HG02678 (cell line): Measurements from ENCODE around the gene PDRG1.
"Not testable (repeated sequence)": the region's sequence is repeated elsewhere in the genome, so short reads cannot be mapped to it uniquely, and the experiment has no call there.

Experiments
- ATAC-seq: cut with Tn5 transposase; IDR thresholded peaks from one replicate; pipeline ENCODE4 v1.9.1; 2021; ENCODE audit warnings: mild to moderate bottlenecking, moderate library complexity; ENCODE audit not compliant: unreplicated experiment

The PDRG1 gene

GRCh38 chr20:31929631-31930030, 22.2 kb downstream of the PDRG1 start:
- ATAC-seq, result not testable (repeated sequence)

DNA sequence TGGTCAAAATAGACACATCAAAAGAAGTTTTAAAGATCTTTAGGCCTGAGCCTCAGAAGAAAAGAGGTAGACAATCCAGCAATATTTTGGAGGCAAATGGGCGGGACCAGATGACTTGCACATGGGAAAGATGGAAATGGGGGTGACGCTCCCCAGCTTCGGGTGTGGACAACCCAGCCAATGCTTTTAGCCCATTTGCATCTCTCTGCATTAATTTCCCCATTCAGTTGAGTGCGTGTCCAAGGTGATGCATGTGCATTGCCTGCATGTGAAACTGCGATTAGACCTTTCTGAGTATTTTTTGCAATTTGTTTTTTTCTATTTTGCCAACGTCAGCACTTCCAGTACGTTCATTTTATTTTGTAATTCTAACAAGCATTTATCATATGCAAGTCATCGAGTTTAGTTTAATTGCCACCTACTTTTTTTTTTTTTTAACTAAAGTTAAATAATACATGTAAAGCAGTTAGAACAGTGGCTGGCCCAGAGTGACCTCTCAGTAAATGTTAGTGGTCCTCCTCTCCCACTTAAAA, 24.2 kb downstream of the PDRG1 start:
- ATAC-seq, result no peak

- no peak for ATAC-seq
Observed at GRCh38 chr20:31926493-31926892, 25.4 kb downstream of the PDRG1 start.

GRCh38 chr20:31925631-31926030, 26.2 kb downstream of the PDRG1 start:
- ATAC-seq, result no peak

DNA sequence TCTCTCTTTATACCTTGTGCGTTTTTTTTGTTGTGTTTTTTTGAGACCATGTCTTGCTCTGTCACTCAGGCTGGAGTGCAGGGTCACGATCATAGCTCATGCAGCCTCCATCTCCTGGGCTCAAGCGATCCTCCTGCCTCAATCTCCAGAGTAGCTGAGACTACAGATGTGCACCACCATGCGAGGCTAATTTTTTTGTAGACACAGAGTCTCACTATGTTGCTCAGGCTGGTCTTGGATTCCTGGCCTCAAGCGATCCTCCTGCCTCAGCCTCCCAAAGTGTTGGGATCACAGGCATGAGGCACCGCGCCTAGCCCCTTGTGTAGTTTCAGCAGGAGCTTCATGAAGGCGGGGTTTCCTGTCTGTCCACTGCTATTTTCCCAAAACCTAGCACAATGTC, 27.3 kb downstream of the PDRG1 start:
- ATAC-seq, result no peak

DNA sequence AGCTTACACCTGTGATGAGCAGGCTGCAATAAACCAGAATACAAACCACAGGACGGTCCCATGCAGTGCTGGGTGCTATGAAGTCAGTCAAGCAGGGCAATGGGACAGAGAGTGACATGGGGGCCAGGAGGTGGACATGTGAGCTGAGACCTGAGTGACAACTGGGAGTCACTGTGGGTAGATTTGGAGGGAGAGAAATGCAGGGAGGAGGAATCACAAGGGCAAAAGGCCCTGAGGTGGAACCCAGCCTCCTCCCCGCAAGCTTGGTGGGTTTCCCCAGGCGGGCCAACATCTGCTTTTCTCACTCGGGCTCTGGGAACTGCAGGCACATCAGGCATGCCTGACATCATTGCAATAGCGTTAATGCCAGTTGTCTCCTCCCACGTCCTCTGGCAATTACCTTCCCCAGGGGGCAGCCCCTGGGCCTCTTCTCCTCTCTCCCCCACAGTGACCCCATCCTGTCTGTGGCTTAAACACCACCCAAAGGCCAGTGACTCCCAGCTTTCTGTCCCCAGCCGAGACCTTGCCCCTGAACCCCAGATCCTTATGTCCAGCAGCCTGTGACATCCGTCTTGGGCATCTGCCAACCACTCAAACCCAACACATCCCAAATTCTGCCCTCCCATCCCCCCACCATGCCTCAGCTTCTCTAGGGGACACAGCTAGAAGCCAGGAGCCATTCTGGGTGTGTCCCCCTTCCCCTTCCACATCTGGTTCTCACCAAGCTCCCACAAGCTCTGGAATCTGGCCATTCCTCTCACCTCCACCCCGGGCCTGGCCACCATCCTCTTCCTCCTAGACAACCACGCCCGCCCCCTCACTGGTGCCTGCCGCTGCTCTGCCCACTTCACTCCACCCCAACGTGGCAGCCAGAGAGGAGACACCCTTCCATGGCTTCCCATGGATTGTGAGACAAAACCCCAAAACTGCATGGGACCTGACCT, 28.2 kb downstream of the PDRG1 start:
- ATAC-seq, result peak; percentile 79

DNA sequence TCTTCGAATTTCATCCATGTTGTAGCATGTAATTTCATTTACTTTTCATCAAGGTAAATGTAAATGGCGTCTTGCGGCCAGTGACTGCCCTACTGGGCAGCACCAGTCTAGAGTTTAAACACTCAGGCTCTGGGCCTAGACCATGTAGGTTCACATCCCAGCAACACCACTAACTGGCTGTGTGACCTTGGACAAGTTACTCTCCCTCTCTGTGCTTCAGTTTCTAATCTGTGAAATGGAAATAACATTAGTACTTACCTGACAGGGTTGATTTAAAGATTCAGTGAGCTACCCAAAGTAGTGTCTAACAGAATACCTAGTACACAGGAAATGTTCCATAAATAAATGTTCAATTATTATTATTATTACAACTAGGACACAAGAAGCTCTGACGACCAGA, 29.3 kb downstream of the PDRG1 start:
- ATAC-seq, result no peak

DNA sequence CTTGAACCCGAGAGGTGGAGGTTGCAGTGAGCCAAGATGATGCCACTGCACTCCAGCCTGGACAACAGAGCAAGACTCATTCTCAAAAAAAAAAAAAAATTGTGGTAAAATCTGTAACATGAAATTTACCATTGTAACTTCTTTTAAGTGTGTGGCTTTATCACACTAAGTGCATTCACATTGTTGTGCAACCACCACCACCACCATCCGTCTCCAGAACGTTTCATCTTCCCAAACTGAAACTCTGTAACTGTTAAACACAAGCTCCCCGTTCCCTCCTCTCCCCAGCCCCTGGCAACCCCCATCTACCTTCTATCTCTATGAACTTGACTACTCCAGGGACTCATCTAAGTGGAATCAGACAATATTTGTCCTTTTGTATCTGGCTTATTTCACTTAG, 29.7 kb downstream of the PDRG1 start:
- no peak for ATAC-seq

DNA sequence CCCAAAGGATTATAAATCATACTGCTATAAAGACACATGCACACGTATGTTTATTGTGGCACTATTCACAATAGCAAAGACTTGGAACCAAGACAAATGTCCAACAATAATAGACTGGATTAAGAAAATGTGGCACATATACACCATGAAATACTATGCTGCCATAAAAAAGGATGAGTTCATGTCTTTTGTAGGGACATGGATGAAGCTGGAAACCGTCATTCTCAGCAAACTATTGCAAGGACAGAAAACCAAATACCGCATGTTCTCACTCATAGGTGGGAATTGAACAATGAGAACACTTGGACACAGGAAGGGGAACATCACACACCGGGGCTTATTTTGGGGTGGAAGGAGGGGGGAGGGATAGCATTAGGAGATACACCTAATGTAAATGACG, 30.4 kb downstream of the PDRG1 start:
- ATAC-seq, result not testable (repeated sequence)

- no peak for ATAC-seq
Observed at GRCh38 chr20:31920275-31920855, 31.5 kb downstream of the PDRG1 start.

DNA sequence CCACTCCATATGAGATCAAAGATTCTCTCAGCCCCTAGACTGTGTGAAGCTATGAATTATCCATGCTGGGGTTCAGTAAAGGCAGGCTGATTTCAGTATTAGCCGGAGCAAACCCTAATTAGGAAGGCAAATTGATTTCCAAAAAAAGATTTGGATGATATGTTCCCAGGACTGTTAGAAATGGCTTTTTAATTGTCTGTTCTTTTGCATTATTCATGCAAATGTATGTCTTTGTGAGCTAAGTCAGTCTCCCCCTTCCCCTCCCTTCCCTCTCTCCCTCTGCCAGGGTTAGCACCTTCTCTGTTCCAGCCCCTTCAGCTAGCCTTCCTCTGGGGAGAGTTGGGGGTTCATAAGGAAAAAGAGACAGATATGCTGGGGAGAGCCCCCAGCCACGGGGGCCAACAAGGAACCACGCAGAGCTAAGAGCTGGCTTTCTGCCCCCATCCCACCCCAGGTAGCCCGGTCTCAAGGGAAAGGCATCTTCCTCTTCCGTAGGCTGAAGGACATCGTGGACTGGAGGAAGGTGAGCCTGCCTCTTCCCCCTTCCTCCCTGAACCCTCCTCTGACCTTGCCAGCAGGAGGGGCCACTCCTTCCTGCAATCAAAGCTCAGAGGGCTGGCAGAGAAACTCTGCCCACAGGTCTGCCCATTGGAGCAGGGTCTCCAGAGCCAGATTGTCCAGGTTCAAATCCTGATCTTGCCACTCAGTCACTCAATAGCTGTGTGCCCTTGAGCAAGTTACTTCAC, 32.3 kb downstream of the PDRG1 start:
- ATAC-seq, result no peak

GRCh38 chr20:31918466-31919105, 33.3 kb downstream of the PDRG1 start:
- ATAC-seq, result no peak

DNA sequence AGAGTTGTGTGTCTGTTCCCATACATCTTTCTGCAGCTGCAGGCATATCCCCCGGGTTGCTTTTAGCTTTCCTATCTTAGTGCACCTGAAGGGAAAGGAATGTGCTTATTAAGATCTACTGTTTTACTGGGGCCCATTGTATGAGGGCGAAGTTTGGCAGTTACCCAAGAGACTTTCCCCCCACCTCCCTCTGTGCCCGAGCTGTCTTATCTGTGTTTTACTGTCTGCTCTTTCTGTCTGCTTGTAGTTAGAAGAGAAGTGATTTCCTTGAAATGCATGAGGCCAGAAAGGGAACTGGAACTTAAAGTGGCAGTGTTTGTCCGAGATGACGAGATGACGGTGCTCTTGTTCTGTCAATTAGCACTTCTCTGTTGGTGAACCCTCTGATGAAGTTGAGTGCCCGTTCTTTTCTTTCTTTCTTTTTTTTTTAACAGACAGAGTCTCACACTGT, 33.9 kb downstream of the PDRG1 start:
- ATAC-seq, result not testable (repeated sequence)

GRCh38 chr20:31916708-31917107, 35.1 kb downstream of the PDRG1 start:
- ATAC-seq, result no peak

- ATAC-seq, result no peak
Observed at GRCh38 chr20:31915491-31916280, 36.2 kb downstream of the PDRG1 start.

GRCh38 chr20:31914170-31914569, 37.7 kb downstream of the PDRG1 start:
- ATAC-seq, result no peak

GRCh38 chr20:31913431-31914157, 38.3 kb downstream of the PDRG1 start:
- no peak for ATAC-seq

DNA sequence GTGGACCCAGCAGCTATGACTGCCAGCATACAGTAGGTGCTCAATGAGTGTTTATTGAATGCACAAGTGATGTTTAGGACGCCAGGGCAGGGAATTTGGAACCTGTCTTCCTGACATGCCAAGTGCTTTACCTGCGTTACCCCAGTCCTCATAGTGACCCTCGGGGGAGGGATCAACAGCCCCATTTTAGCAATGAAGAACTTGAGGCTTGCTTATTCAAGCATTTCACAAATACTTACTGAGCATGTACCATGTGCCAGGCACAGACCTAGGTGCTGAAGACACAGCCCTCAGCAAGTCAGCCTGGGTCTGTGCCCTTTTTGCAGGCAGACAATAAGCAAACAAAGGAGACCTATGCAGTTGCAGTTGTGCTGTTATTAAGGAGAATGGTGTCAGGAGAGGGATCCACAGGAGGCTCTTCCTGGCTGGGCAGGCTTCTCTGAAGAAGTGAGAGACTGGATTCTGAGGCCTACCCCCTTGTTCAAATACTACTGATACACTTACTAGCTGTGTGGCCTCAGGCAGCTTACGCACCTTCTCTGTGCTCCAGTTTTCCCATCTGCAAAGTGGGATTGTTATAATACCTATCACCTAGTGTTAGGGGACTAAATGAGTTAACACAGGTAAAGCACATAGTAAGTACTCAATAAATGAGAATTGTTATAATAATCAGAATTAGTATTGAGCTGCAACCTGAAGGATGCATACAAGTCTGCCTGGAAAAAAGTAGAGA, 41.6 kb downstream of the PDRG1 start:
- no peak for ATAC-seq
